PC-3 (cell line): ENCODE measurements around the gene MCM9. TPM values are rescaled to one million over a fixed set of nuclear protein-coding genes. Genes with fewer than 3 reads are reported as not detected.

Experiments
- ATAC-seq: fragments of 200-7000 bp; cut with Tn5 transposase; 2 replicates; pipeline ENCODE4 v1.9.1; 2020; ENCODE audit warnings: mild to moderate bottlenecking, moderate library complexity
- BruUV-seq: library from RNA; stranded (reverse); fragments of 400-500 nt; replicated peaks from 2 replicates; lab custom pipeline; 2021; lab: Mats Ljungman, UMichigan
- CTCF ChIA-PET: fragments of 300-600 bp; sonication (Branson Sonifier 250); formaldehyde crosslinking; loops from one replicate; lab custom pipeline; 2022; ENCODE audit warnings: antibody characterized with exemption; lab: Charles Lee
- POLR2A ChIA-PET: fragments of 300-600 bp; sonication (Branson Sonifier 250); formaldehyde crosslinking; loops from one replicate; lab custom pipeline; 2022; ENCODE audit warnings: antibody characterized with exemption; ENCODE audit not compliant: unreplicated experiment; lab: Charles Lee
- DNase-seq: peaks from one replicate; pipeline ENCODE4 v3.0.0-alpha.2; 2015
- H2AFZ ChIP-seq: fragments of 300-600 bp; sonication (generic); 2 replicates; pipeline ENCODE4 v1.6.0; 2016; ENCODE audit warnings: antibody characterized with exemption, low read length
- H3F3A ChIP-seq: fragments of 300-600 bp; sonication (generic); one replicate; pipeline ENCODE4 v1.6.0; 2017; ENCODE audit warnings: antibody characterized with exemption, low read length, control low read depth, mild to moderate bottlenecking; ENCODE audit not compliant: unreplicated experiment
- H3K27ac ChIP-seq: fragments of 300-600 bp; sonication (generic); 2 replicates; pipeline ENCODE4 v1.5.1; 2016; ENCODE audit warnings: mild to moderate bottlenecking, low read length
- H3K27me3 ChIP-seq: fragments of 300-600 bp; sonication (generic); 2 replicates; pipeline ENCODE4 v1.6.1; 2016; ENCODE audit warnings: low read length, mixed read lengths
- H3K36me3 ChIP-seq: fragments of 300-600 bp; sonication (generic); 2 replicates; pipeline ENCODE4 v1.6.1; 2016; ENCODE audit warnings: low read depth, mixed run types, low read length, mixed read lengths
- H3K4me1 ChIP-seq: fragments of 300-600 bp; sonication (generic); 2 replicates; pipeline ENCODE4 v1.5.1; 2016; ENCODE audit warnings: low read length; ENCODE audit not compliant: insufficient read depth
- H3K4me2 ChIP-seq: fragments of 300-600 bp; sonication (generic); 2 replicates; pipeline ENCODE4 v1.6.0; 2016; ENCODE audit warnings: low read length
- H3K4me3 ChIP-seq: fragments of 300-600 bp; sonication (generic); 2 replicates; pipeline ENCODE4 v1.5.1; 2016; ENCODE audit warnings: mild to moderate bottlenecking, low read length, mixed read lengths
- H3K79me2 ChIP-seq: fragments of 300-600 bp; sonication (generic); 2 replicates; pipeline ENCODE4 v1.6.1; 2017; ENCODE audit warnings: low read length, mixed read lengths
- H3K9ac ChIP-seq: fragments of 300-600 bp; sonication (generic); 2 replicates; pipeline ENCODE4 v1.6.0; 2016; ENCODE audit warnings: mild to moderate bottlenecking, low read length
- H3K9me2 ChIP-seq: fragments of 300-600 bp; sonication (generic); replicated peaks from 2 replicates; pipeline ENCODE4 v1.6.1; 2016; ENCODE audit warnings: mixed run types, low read length, mixed read lengths
- H3K9me3 ChIP-seq: fragments of 300-600 bp; sonication (generic); 2 replicates; pipeline ENCODE4 v1.6.1; 2016; ENCODE audit warnings: low read length, mixed read lengths
- H4K20me1 ChIP-seq: fragments of 300-600 bp; sonication (generic); 2 replicates; pipeline ENCODE4 v1.6.1; 2016; ENCODE audit warnings: low read length, mixed read lengths
- CTCF ChIP-seq: fragments of 300-600 bp; sonication (generic); conservative IDR thresholded peaks from 2 replicates; pipeline ENCODE4 v1.5.1; 2017; ENCODE audit warnings: antibody characterized with exemption, low read depth, mild to moderate bottlenecking, low read length
- EZH2 ChIP-seq: fragments of 300-600 bp; sonication (generic); IDR thresholded peaks from one replicate; pipeline ENCODE4 v1.6.1; 2017; ENCODE audit warnings: antibody characterized with exemption, mild to moderate bottlenecking, low read length; ENCODE audit not compliant: unreplicated experiment
- EZH2phosphoT487 ChIP-seq: fragments of 300-600 bp; sonication (generic); IDR thresholded peaks from 2 replicates; pipeline ENCODE4 v1.6.1; 2018; ENCODE audit warnings: mild to moderate bottlenecking, antibody characterized with exemption, low read length, borderline replicate concordance
- intact Hi-C: fragments of 100-400 bp; cut with micrococcal nuclease; formaldehyde crosslinking; loops from 2 replicates; pipeline ENCODE4 v1.9.0; 2023
- total RNA-seq: library from RNA; depleted of rRNA; stranded (reverse); fragments of >200 nt; gene quantifications from 2 replicates; pipeline ENCODE4 v1.2.3, GENCODE V29; 2014

Gene MCM9
- total RNA-seq, 1 experiment from 2014 or later: 5.8 TPM

- BruUV-seq: no TSS peak
- CTCF ChIA-PET: interaction anchor here (0.7 kb wide), 1 partner anchor 210 kb away, joined by 4 read pairs; no protein-coding TSS in a partner anchor
- POLR2A ChIA-PET: no interaction called here
Measured at GRCh38 chr6:118775381-118775780, 159.6 kb downstream of the MCM9 start.

GRCh38 chr6:118774581-118774980 lies 160.4 kb downstream of the MCM9 start:
- no peaks in the 10 kb centered on the region for H4K20me1 ChIP-seq
- no peaks in the 10 kb centered on the region; the same call in 1 of the 2 replicates for H3K36me3 ChIP-seq
- intact Hi-C loops: no loop called here
- TF ChIP-seq EZH2phosphoT487 (no peak), CTCF (no peak), EZH2 (no peak)
- no peak overlapping the region for H2AFZ ChIP-seq
- ChIA-PET POLR2A (no interaction called here), CTCF (no interaction called here)
- H3K9me3 ChIP-seq: no peaks in the 10 kb centered on the region
- no peaks in the 10 kb centered on the region for H3K9me2 ChIP-seq
- DNase-seq: no peak
- H3K4me3 ChIP-seq: no peak overlapping the region
- no peak overlapping the region for H3K27ac ChIP-seq
- H3K9ac ChIP-seq: no peak overlapping the region
- no peaks in the 10 kb centered on the region for H3F3A ChIP-seq
- H3K27me3 ChIP-seq: no peaks in the 10 kb centered on the region
- BruUV-seq: no TSS peak
- no peak for ATAC-seq
- peaks cover 29% of the 10 kb centered on the region for H3K4me1 ChIP-seq
- H3K79me2 ChIP-seq: no peaks in the 10 kb centered on the region
- no peak overlapping the region for H3K4me2 ChIP-seq

More at GRCh38 chr6:118775381-118775780, 159.6 kb downstream of the MCM9 start:
- no peaks in the 10 kb centered on the region; the same call in 1 of the 2 replicates for H3K36me3 ChIP-seq
- no peaks in the 10 kb centered on the region for H3K79me2 ChIP-seq
- H3K9ac ChIP-seq: no peak overlapping the region
- peaks cover 23% of the 10 kb centered on the region for H3K4me1 ChIP-seq
- H3K4me3 ChIP-seq: no peak overlapping the region
- H3K27me3 ChIP-seq: no peaks in the 10 kb centered on the region
- H3K27ac ChIP-seq: no peak overlapping the region
- no peak for DNase-seq
- no peaks in the 10 kb centered on the region for H3F3A ChIP-seq
- no peak overlapping the region for H3K4me2 ChIP-seq
- no peak for ATAC-seq
- H3K9me2 ChIP-seq: no peaks in the 10 kb centered on the region
- TF ChIP-seq EZH2phosphoT487: no peak
- no peak for TF ChIP-seq EZH2
- no peak for TF ChIP-seq CTCF
- H2AFZ ChIP-seq: no peak overlapping the region
- no peaks in the 10 kb centered on the region for H4K20me1 ChIP-seq
- H3K9me3 ChIP-seq: no peaks in the 10 kb centered on the region
- intact Hi-C loops: loop anchor here (5.0 kb wide), 2 partner anchors 123 to 493 kb away; partner anchors contain the start of gene CEP85L

- no peaks in the 10 kb centered on the region for H3F3A ChIP-seq
- H3K9ac ChIP-seq: no peak overlapping the region
- no peaks in the 10 kb centered on the region; the same call in 1 of the 2 replicates for H3K36me3 ChIP-seq
- BruUV-seq: no TSS peak
- peaks cover 40% of the 10 kb centered on the region for H3K4me1 ChIP-seq
- no peak overlapping the region for H3K4me3 ChIP-seq
- ATAC-seq (no peak), DNase-seq (no peak)
- no peak overlapping the region for H3K27ac ChIP-seq
- no peak overlapping the region for H3K4me2 ChIP-seq
- no peaks in the 10 kb centered on the region for H3K79me2 ChIP-seq
- H2AFZ ChIP-seq: no peak overlapping the region
- no peaks in the 10 kb centered on the region for H3K9me3 ChIP-seq
- ChIA-PET CTCF (no interaction called here), POLR2A (no interaction called here)
- H3K27me3 ChIP-seq: no peaks in the 10 kb centered on the region
- H4K20me1 ChIP-seq: no peaks in the 10 kb centered on the region
- TF ChIP-seq CTCF (no peak), EZH2 (no peak), EZH2phosphoT487 (no peak)
- no peaks in the 10 kb centered on the region for H3K9me2 ChIP-seq
- intact Hi-C loops: no loop called here
Measured at GRCh38 chr6:118772886-118773285, 162.1 kb downstream of the MCM9 start.
